GM12878 (cell line): Measurements from ENCODE around the gene FAM72A. TPM values are rescaled to one million over a fixed set of nuclear protein-coding genes. Genes with fewer than 3 reads are reported as not detected.

ENCODE experiments used
- ATAC-seq: fragments of 200-7000 bp; cut with Tn5 transposase; 3 replicates; pipeline ENCODE4 v1.9.1; 2020; ENCODE audit warnings: mild to moderate bottlenecking, moderate library complexity
- BruUV-seq: library from RNA; stranded (reverse); fragments of 400-500 nt; replicated peaks from 2 replicates; lab custom pipeline; 2021; lab: Mats Ljungman, UMichigan
- CTCF ChIA-PET: fragments of 300-600 bp; sonication (Branson Sonifier 250); formaldehyde crosslinking; extraction: SDS; loops from one replicate; lab custom pipeline; 2021; ENCODE audit warnings: inconsistent platforms; lab: Yijun Ruan, JAX
- POLR2A ChIA-PET: fragments of 350-600 bp; formaldehyde crosslinking; extraction: SDS; loops from one replicate; lab custom pipeline; 2021; ENCODE audit warnings: inconsistent platforms; lab: Charles Lee
- RAD21 ChIA-PET: fragments of 300-600 bp; sonication (Branson Sonifier 250); formaldehyde crosslinking; loops from one replicate; lab custom pipeline; 2023; ENCODE audit warnings: antibody characterized with exemption; ENCODE audit not compliant: unreplicated experiment; lab: Charles Lee
- SMC1A ChIA-PET: fragments of 300-600 bp; sonication (Branson Sonifier 250); formaldehyde crosslinking; loops from one replicate; lab custom pipeline; 2023; ENCODE audit not compliant: unreplicated experiment, uncharacterized antibody; lab: Charles Lee
- DNase-seq: peaks from one replicate; pipeline ENCODE4 v3.0.0-alpha.2; 2011; ENCODE audit warnings: low read depth, low spot score
- FAIRE-seq: peaks from 3 replicates; lab custom pipeline; 2011; peaks lifted over from hg19 to GRCh38; lab: Jason Lieb, UNC
- H2AFZ ChIP-seq: 2 replicates; pipeline ENCODE4 v1.6.0; 2011; ENCODE audit warnings: low read depth, low read length, control low read depth; ENCODE audit not compliant: control insufficient read depth
- H3K27ac ChIP-seq: 2 replicates; pipeline ENCODE4 v1.5.1; 2011; ENCODE audit warnings: control low read depth; ENCODE audit not compliant: control insufficient read depth, insufficient read depth
- H3K27me3 ChIP-seq, 2 experiments: replicated peaks in 1 of 2; 2 replicates each; pipeline versions ENCODE4 v1.6.0 to v1.6.1; 2011; ENCODE audit warnings: low read length in 1 of 2; ENCODE audit not compliant: control insufficient read depth in 2 of 2, insufficient read depth in 2 of 2
- H3K36me3 ChIP-seq, 2 experiments: 2 replicates each; pipeline ENCODE4 v1.5.1; 2011; ENCODE audit warnings: low read length in 1 of 2; ENCODE audit not compliant: control insufficient read depth in 2 of 2, insufficient read depth in 2 of 2
- H3K4me1 ChIP-seq: 2 replicates; pipeline ENCODE4 v1.6.1; 2011; ENCODE audit warnings: mild to moderate bottlenecking, low read length, moderate library complexity, mixed read lengths; ENCODE audit not compliant: control insufficient read depth, insufficient read depth
- H3K4me2 ChIP-seq: 2 replicates; pipeline ENCODE4 v1.6.0; 2011; ENCODE audit warnings: control low read depth; ENCODE audit not compliant: control insufficient read depth, insufficient read depth
- H3K4me3 ChIP-seq: fragments of 200-600 bp; sonication (generic); 2 replicates; pipeline ENCODE4 v1.5.1; 2016
- H3K79me2 ChIP-seq: 2 replicates; pipeline ENCODE4 v1.6.0; 2011; ENCODE audit warnings: low read length; ENCODE audit not compliant: control insufficient read depth, insufficient read depth
- H3K9ac ChIP-seq: 2 replicates; pipeline ENCODE4 v1.8.0; 2011; ENCODE audit warnings: low read length, control low read depth, mixed read lengths; ENCODE audit not compliant: control insufficient read depth, insufficient read depth
- H3K9me3 ChIP-seq: replicated peaks from 3 replicates; pipeline ENCODE4 v1.5.1; 2011; ENCODE audit warnings: mild to moderate bottlenecking, low read length; ENCODE audit not compliant: control insufficient read depth, insufficient read depth
- H4K20me1 ChIP-seq: 2 replicates; pipeline ENCODE4 v1.6.0; 2011; ENCODE audit not compliant: control insufficient read depth, insufficient read depth
- EED ChIP-seq: sonication (generic); IDR thresholded peaks from 2 replicates; pipeline ENCODE4 v1.6.1; 2016; ENCODE audit warnings: antibody characterized with exemption, low read depth
- ELK1 ChIP-seq: IDR thresholded peaks from 2 replicates; pipeline ENCODE4 v1.6.1; 2012; ENCODE audit warnings: low read depth, low read length, improper control_type of control experiment
- IKZF1 ChIP-seq: fragments of 450-650 bp; conservative IDR thresholded peaks from 2 replicates; pipeline ENCODE4 v1.6.1; 2017; ENCODE audit warnings: antibody characterized with exemption, mild to moderate bottlenecking
- MAX ChIP-seq: IDR thresholded peaks from 2 replicates; pipeline ENCODE4 v1.6.1; 2012; ENCODE audit warnings: low read depth, low read length, improper control_type of control experiment
- MTA2 ChIP-seq: fragments of 450-650 bp; IDR thresholded peaks from 2 replicates; pipeline ENCODE4 v1.6.1; 2016; ENCODE audit warnings: low read depth, mild to moderate bottlenecking, moderate library complexity
- NFIC ChIP-seq: IDR thresholded peaks from 2 replicates; pipeline ENCODE4 v1.6.1; 2012; ENCODE audit warnings: low read depth, mild to moderate bottlenecking, inconsistent platforms, low read length, moderate library complexity
- NRF1 ChIP-seq: conservative IDR thresholded peaks from 2 replicates; pipeline ENCODE4 v1.6.1; 2011; ENCODE audit warnings: mild to moderate bottlenecking, low read depth, low read length, improper control_type of control experiment
- WRNIP1 ChIP-seq: IDR thresholded peaks from 2 replicates; pipeline ENCODE4 v1.6.1; 2011; ENCODE audit warnings: low read depth, low read length, improper control_type of control experiment, borderline replicate concordance
- YY1 ChIP-seq: IDR thresholded peaks from 2 replicates; pipeline ENCODE4 v1.6.1; 2011; ENCODE audit warnings: low read depth, mild to moderate bottlenecking, low read length
- WGBS: methylation state at CpG from one replicate; pipeline ENCODE4 v1.1.6; 2016; ENCODE audit warnings: low lambda C conversion rate; ENCODE audit not compliant: insufficient replicate concordance, insufficient coverage; ENCODE audit errors: missing lambda C conversion rate; 5-methylcytosine and 5-hydroxymethylcytosine counted together
- in situ Hi-C: fragments of 300-500 bp; cut with MboI; formaldehyde crosslinking; loops from 9 replicates; pipeline ENCODE4 v1.14.3; 2018; ENCODE audit warnings: mixed read lengths
- intact Hi-C: fragments of 100-400 bp; cut with micrococcal nuclease; formaldehyde crosslinking; loops from one replicate; pipeline ENCODE4 v1.14.2; 2022; ENCODE audit not compliant: unreplicated experiment
- polyA plus RNA-seq, 11 experiments: library from polyadenylated mRNA; depleted of rRNA in 4 of 11; unstranded in 6 of 11; stranded (reverse) in 5 of 11; fragments of >200 nt; fragmentation: Nextera tagmentation in 4 of 11; fragmentation: Illumina TruSeq in 1 of 11; extraction: Ambion mirVana in 4 of 11; extraction: Trizol in 1 of 11; gene quantifications; 1 replicate in 1 of 11; 2 replicates in 10 of 11; pipeline versions ENCODE4 v1.2.1 to v1.2.3, GENCODE V29; 2011 to 2016; ENCODE audit warnings: inconsistent platforms in 2 of 11, missing spikeins in 2 of 11, low read depth in 1 of 11
- total RNA-seq, 4 experiments: library from RNA; depleted of rRNA in 3 of 4; stranded (reverse); fragments of >200 nt in 3 of 4; fragmentation: Illumina TruSeq in 1 of 4; extraction: Trizol in 1 of 4; gene quantifications; 2 replicates each; pipeline versions ENCODE4 v1.2.1 to v1.2.3, GENCODE V29; 2013 to 2021
- TF ChIP-seq, protein P1 (sequence below): IDR thresholded peaks from 2 replicates; pipeline ENCODE4 v1.6.1; 2011; ENCODE audit warnings: borderline replicate concordance, low read depth, mild to moderate bottlenecking, moderate library complexity, low read length; ENCODE audit not compliant: insufficient read depth, poor library complexity, severe bottlenecking
- TF ChIP-seq, protein P2 (sequence below): fragments of 450-650 bp; IDR thresholded peaks from 2 replicates; pipeline ENCODE4 v1.6.1; 2017; ENCODE audit warnings: mild to moderate bottlenecking

Gene FAM72A
- total and polyA plus RNA-seq, 10 of the 15 experiments (the other 5 are each of a cell fraction or from before 2014, with no cell fraction given): 7.5 to 36.7 (median 18.6) TPM

GRCh38 chr1:206143537-206144172, 59.0 kb downstream of the FAM72A start:
- H3K4me1 ChIP-seq: no peaks in the 10 kb centered on the region
- no peak for DNase-seq
- H3K9ac ChIP-seq: no peak overlapping the region
- no peak overlapping the region for H3K27ac ChIP-seq
- no TSS peak for BruUV-seq
- ChIA-PET SMC1A (no interaction called here), CTCF (interaction anchor here (0.6 kb wide), 1 partner anchor 242 kb away, joined by 3 read pairs; no protein-coding TSS in a partner anchor), POLR2A (no interaction called here), RAD21 (no interaction called here)
- WGBS: 42% methylated on average over 15 of the region's 15 CpGs
- no peaks in the 10 kb centered on the region; the same call in 2 of the 3 replicates for H3K9me3 ChIP-seq
- no peak overlapping the region for H3K4me3 ChIP-seq
- H3K27me3 ChIP-seq: peaks cover 1 to 18% of the 10 kb centered on the region in 2 experiments
- FAIRE-seq: no peak
- intact Hi-C loops (no loop called here), in situ Hi-C loops (no loop called here)
- H2AFZ ChIP-seq: no peak overlapping the region
- H3K36me3 ChIP-seq: no peaks in the 10 kb centered on the region
- no peak for TF ChIP-seq ELK1
- TF ChIP-seq IKZF1: no peak
- TF ChIP-seq WRNIP1: no peak
- TF ChIP-seq MAX: no peak
- no peak for TF ChIP-seq EED
- TF ChIP-seq YY1: no peak
- TF ChIP-seq, protein P1, sequence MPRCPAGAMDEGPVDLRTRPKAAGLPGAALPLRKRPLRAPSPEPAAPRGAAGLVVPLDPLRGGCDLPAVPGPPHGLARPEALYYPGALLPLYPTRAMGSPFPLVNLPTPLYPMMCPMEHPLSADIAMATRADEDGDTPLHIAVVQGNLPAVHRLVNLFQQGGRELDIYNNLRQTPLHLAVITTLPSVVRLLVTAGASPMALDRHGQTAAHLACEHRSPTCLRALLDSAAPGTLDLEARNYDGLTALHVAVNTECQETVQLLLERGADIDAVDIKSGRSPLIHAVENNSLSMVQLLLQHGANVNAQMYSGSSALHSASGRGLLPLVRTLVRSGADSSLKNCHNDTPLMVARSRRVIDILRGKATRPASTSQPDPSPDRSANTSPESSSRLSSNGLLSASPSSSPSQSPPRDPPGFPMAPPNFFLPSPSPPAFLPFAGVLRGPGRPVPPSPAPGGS: no peak
- no peak for TF ChIP-seq NFIC
- TF ChIP-seq NRF1: no peak
- TF ChIP-seq, protein P2, sequence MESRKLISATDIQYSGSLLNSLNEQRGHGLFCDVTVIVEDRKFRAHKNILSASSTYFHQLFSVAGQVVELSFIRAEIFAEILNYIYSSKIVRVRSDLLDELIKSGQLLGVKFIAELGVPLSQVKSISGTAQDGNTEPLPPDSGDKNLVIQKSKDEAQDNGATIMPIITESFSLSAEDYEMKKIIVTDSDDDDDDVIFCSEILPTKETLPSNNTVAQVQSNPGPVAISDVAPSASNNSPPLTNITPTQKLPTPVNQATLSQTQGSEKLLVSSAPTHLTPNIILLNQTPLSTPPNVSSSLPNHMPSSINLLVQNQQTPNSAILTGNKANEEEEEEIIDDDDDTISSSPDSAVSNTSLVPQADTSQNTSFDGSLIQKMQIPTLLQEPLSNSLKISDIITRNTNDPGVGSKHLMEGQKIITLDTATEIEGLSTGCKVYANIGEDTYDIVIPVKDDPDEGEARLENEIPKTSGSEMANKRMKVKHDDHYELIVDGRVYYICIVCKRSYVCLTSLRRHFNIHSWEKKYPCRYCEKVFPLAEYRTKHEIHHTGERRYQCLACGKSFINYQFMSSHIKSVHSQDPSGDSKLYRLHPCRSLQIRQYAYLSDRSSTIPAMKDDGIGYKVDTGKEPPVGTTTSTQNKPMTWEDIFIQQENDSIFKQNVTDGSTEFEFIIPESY: no peak
- TF ChIP-seq MTA2: no peak
- no peaks in the 10 kb centered on the region for H4K20me1 ChIP-seq
- no peaks in the 10 kb centered on the region for H3K79me2 ChIP-seq
- H3K4me2 ChIP-seq: no peak overlapping the region
- no peak for ATAC-seq
